Bronchial epithelial cell (primary cell): ENCODE results near the gene SH3BGRL2. TPM values are rescaled to one million over a fixed set of nuclear protein-coding genes. Genes with fewer than 3 reads are reported as not detected.
A peak's percentile ranks its signal among the peaks of the same experiment; 100 is the strongest.

Experiments used
- DNase-seq: peaks from one replicate; pipeline ENCODE4 v3.0.0-alpha.2; 2010; ENCODE audit warnings: low read depth
- FAIRE-seq: peaks from 2 replicates; lab custom pipeline; 2011; peaks lifted over from hg19 to GRCh38; lab: Jason Lieb, UNC
- H3K27me3 ChIP-seq: 2 replicates; pipeline ENCODE4 v1.5.1; 2011; ENCODE audit warnings: low read length; ENCODE audit not compliant: control insufficient read depth, insufficient read depth
- H3K36me3 ChIP-seq: 2 replicates; pipeline ENCODE4 v1.5.1; 2011; ENCODE audit warnings: low read length; ENCODE audit not compliant: control insufficient read depth, insufficient read depth
- H3K4me3 ChIP-seq: 2 replicates; pipeline ENCODE4 v1.5.1; 2011; ENCODE audit warnings: mild to moderate bottlenecking, low read depth, low read length, control low read depth
- CTCF ChIP-seq: IDR thresholded peaks from 2 replicates; pipeline ENCODE4 v1.5.1; 2011; ENCODE audit warnings: mild to moderate bottlenecking, moderate library complexity, low read length, control low read depth, inconsistent platforms; ENCODE audit not compliant: insufficient read depth, severe bottlenecking
- total RNA-seq: library from RNA; depleted of rRNA; stranded (reverse); fragments of >200 nt; gene quantifications from 2 replicates; pipeline ENCODE4 v1.2.1, GENCODE V29; 2014

Gene SH3BGRL2
- total RNA-seq, 1 donor from 2014 or later = 15.0 TPM

GRCh38 chr6:79625746-79626145, 5.4 kb upstream of the SH3BGRL2 start:
- DNase-seq = no peak
- H3K4me3 ChIP-seq = no peak overlapping the region
- TF ChIP-seq CTCF = no peak

GRCh38 chr6:79626811-79627210, 4.3 kb upstream of the SH3BGRL2 start:
- no peak for TF ChIP-seq CTCF
- no peaks in the 10 kb centered on the region for H3K27me3 ChIP-seq
- no peak overlapping the region for H3K4me3 ChIP-seq
- FAIRE-seq (no peak), DNase-seq (no peak)
- no peaks in the 10 kb centered on the region for H3K36me3 ChIP-seq

More at GRCh38 chr6:79625746-79626145, 5.4 kb upstream of the SH3BGRL2 start:
- FAIRE-seq = no peak
- Histone ChIP-seq H3K36me3 (no peaks in the 10 kb centered on the region), H3K27me3 (no peaks in the 10 kb centered on the region)

- FAIRE-seq (no peak), DNase-seq (no peak)
- Histone ChIP-seq H3K27me3 (no peaks in the 10 kb centered on the region), H3K36me3 (no peaks in the 10 kb centered on the region), H3K4me3 (no peak overlapping the region)
- TF ChIP-seq CTCF = no peak
These were observed 3.7 kb upstream of the SH3BGRL2 start for GRCh38 chr6:79627422-79627821.

GRCh38 chr6:79628466-79629288, 2.5 kb upstream of the SH3BGRL2 start:
- no peak for TF ChIP-seq CTCF
- H3K36me3 ChIP-seq = no peaks in the 10 kb centered on the region
- H3K4me3 ChIP-seq = no peak overlapping the region
- DNase-seq (no peak), FAIRE-seq (no peak)
- H3K27me3 ChIP-seq = no peaks in the 10 kb centered on the region

- Histone ChIP-seq H3K27me3 (no peaks in the 10 kb centered on the region), H3K4me3 (peak overlapping the region; percentile 90), H3K36me3 (no peaks in the 10 kb centered on the region)
- TF ChIP-seq CTCF = no peak
- no peak for DNase-seq
- FAIRE-seq = no peak
These were observed 698 bp upstream of the SH3BGRL2 start for GRCh38 chr6:79630380-79630882.
